Measurements from ENCODE around the gene SSUH2. TPM values are rescaled to one million over a fixed set of nuclear protein-coding genes. Genes with fewer than 3 reads are reported as not detected.

The SSUH2 gene
- polyA plus RNA-seq, 3 donors = not detected

- H3K9me3 Mint-ChIP-seq = no peaks in the 10 kb centered on the region
- Histone ChIP-seq H3K9me3 (replicated peaks in 1 of 2; ENCODE audit: control insufficient read depth in 1 of 2, insufficient read depth in 1 of 2, low read length in 2 of 2) (no peaks in the 10 kb centered on the region), H3K4me1 (ENCODE audit: control insufficient read depth in 1 of 2, insufficient read depth in 2 of 2, low read length in 2 of 2) (no peaks in the 10 kb centered on the region), H3K9ac (ENCODE audit: insufficient read depth, low read length, poor library complexity, severe bottlenecking) (no peak overlapping the region), H3K27me3 (ENCODE audit: control insufficient read depth in 2 of 2, insufficient read depth in 2 of 2, low read length in 2 of 2) (no peaks in the 10 kb centered on the region), H3K27ac (ENCODE audit: low read depth in 1 of 2, low read length in 2 of 2) (no peak overlapping the region), H3K79me2 (ENCODE audit: insufficient read depth, low read length) (no peaks in the 10 kb centered on the region), H3K4me3 (replicated peaks in 1 of 3; ENCODE audit: low read depth in 2 of 3, low read length in 3 of 3) (no peak overlapping the region), H2AFZ (ENCODE audit: insufficient read depth, low read depth, low read length, poor library complexity, severe bottlenecking) (no peak overlapping the region), H4K20me1 (ENCODE audit: insufficient read depth, low read length) (no peaks in the 10 kb centered on the region), H3K36me3 (replicated peaks in 1 of 2; ENCODE audit: control insufficient read depth in 1 of 2, insufficient read depth in 2 of 2, low read length in 2 of 2) (no peaks in the 10 kb centered on the region), H3K4me2 (replicated peaks; ENCODE audit: extremely low read depth, low read length, poor library complexity, severe bottlenecking) (no peak overlapping the region)
- intact Hi-C loops (cut with micrococcal nuclease) = no loop called here
- no peak for DNase-seq
- no peak overlapping the region for H3K4me3 Mint-ChIP-seq
- WGBS (ENCODE audit: insufficient coverage) = no CpG with 5 or more reads among the region's 9 CpGs
- no peak for TF ChIP-seq CTCF (IDR thresholded peaks at IDR 0.05)
- H3K27me3 Mint-ChIP-seq (ENCODE audit: low read depth in 3 of 3) = peaks cover 0 to 2% (median 0%) of the 10 kb centered on the region in 3 donors
- no peaks in the 10 kb centered on the region for H3K36me3 Mint-ChIP-seq
- peak overlapping the region in 1 of 7 donors; percentile 64 for H3K27ac Mint-ChIP-seq
- H3K4me1 Mint-ChIP-seq = no peaks in the 10 kb centered on the region
These were observed 41.4 kb downstream of the SSUH2 start for GRCh38 chr3:8603115-8603710.

- TF ChIP-seq CTCF (IDR thresholded peaks at IDR 0.05) = no peak
- no peaks in the 10 kb centered on the region for H3K79me2 ChIP-seq (ENCODE audit: insufficient read depth, low read length)
- Mint-ChIP-seq H3K4me1 (no peaks in the 10 kb centered on the region), H3K27ac (no peak overlapping the region), H3K9me3 (peaks cover 0 to 2% (median 0%) of the 10 kb centered on the region in 7 donors), H3K27me3 (ENCODE audit: low read depth in 3 of 3) (peaks cover 0 to 3% (median 3%) of the 10 kb centered on the region in 3 donors), H3K4me3 (no peak overlapping the region), H3K36me3 (no peaks in the 10 kb centered on the region)
- H3K27me3 ChIP-seq (ENCODE audit: control insufficient read depth in 2 of 2, insufficient read depth in 2 of 2, low read length in 2 of 2) = no peaks in the 10 kb centered on the region
- DNase-seq = no peak
- no peak overlapping the region for H2AFZ ChIP-seq (ENCODE audit: insufficient read depth, low read depth, low read length, poor library complexity, severe bottlenecking)
- H3K4me1 ChIP-seq (ENCODE audit: control insufficient read depth in 1 of 2, insufficient read depth in 2 of 2, low read length in 2 of 2) = no peaks in the 10 kb centered on the region
- no peaks in the 10 kb centered on the region for H3K36me3 ChIP-seq (replicated peaks in 1 of 2; ENCODE audit: control insufficient read depth in 1 of 2, insufficient read depth in 2 of 2, low read length in 2 of 2)
- H3K4me3 ChIP-seq (replicated peaks in 1 of 3; ENCODE audit: low read depth in 2 of 3, low read length in 3 of 3) = no peak overlapping the region
- intact Hi-C loops (cut with micrococcal nuclease) = no loop called here
- no peak overlapping the region for H3K27ac ChIP-seq (ENCODE audit: low read depth in 1 of 2, low read length in 2 of 2)
- no peaks in the 10 kb centered on the region for H3K9me3 ChIP-seq (replicated peaks in 1 of 2; ENCODE audit: control insufficient read depth in 1 of 2, insufficient read depth in 1 of 2, low read length in 2 of 2)
- no peak overlapping the region for H3K9ac ChIP-seq (ENCODE audit: insufficient read depth, low read length, poor library complexity, severe bottlenecking)
- H3K4me2 ChIP-seq (replicated peaks; ENCODE audit: extremely low read depth, low read length, poor library complexity, severe bottlenecking) = no peak overlapping the region
- no peaks in the 10 kb centered on the region for H4K20me1 ChIP-seq (ENCODE audit: insufficient read depth, low read length)
These were observed 44.1 kb downstream of the SSUH2 start for GRCh38 chr3:8600457-8600856.
